ENCODE measurements around the gene KLHL2. TPM values are rescaled to one million over a fixed set of nuclear protein-coding genes. Genes with fewer than 3 reads are reported as not detected.

The KLHL2 gene
- total and polyA plus RNA-seq, 2 of the 13 experiments (the other 11 are each of a cell fraction or from before 2014, with no cell fraction given), result 9.2 to 17.6 TPM

DNA sequence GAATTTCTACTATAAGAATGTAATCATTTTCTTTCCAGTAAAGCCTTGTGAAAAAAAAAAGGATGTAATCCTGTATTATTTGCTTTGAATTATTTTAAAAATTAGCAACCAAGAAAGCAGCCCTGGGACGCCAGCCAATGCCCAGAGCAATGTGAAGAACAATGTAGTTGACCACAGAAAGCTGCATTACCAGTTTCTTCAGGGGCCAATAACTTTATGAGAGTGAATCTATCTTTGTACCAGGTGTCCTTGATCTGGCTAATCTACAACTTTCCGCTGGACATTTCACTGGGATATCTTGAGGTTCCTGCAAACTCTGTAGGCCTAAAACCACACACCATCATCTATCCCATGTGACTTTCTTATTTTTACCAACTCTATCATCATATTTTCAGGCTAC is 7.6 kb upstream of the KLHL2 start:
- intact Hi-C loops (cut with micrococcal nuclease; ENCODE audit: unreplicated experiment), result no loop called here
- Histone ChIP-seq H3K4me2 (ENCODE audit: low read depth, low read length) (no peak overlapping the region), H3K27me3 (ENCODE audit: control insufficient read depth in 1 of 2, insufficient read depth in 2 of 2, low read length in 2 of 2) (0 out of 5 replicates have a peak, but pooled peaks cover 0 to 3% of the 10 kb centered on the region in 2 experiments), H3K36me3 (replicated peaks in 1 of 2; ENCODE audit: control insufficient read depth in 1 of 2, insufficient read depth in 2 of 2, low read length in 2 of 2) (no peaks in the 10 kb centered on the region), H3K4me3 (replicated peaks in 1 of 3; ENCODE audit: insufficient read depth in 1 of 3, low read depth in 2 of 3, low read length in 3 of 3) (no peak overlapping the region), H3K9me3 (ENCODE audit: low read length) (no peaks in the 10 kb centered on the region), H3K79me2 (ENCODE audit: insufficient read depth, low read length) (no peaks in the 10 kb centered on the region), H2AFZ (ENCODE audit: low read length) (no peak overlapping the region), H4K20me1 (ENCODE audit: insufficient read depth, low read length) (no peaks in the 10 kb centered on the region), H3K4me1 (ENCODE audit: insufficient read depth, low read length) (peaks cover 9% of the 10 kb centered on the region), H3K9ac (ENCODE audit: insufficient read depth, low read depth, low read length) (no peak overlapping the region), H3K27ac (ENCODE audit: extremely low read length, insufficient read depth, low read length) (no peak overlapping the region)
- FAIRE-seq (no peak), DNase-seq (ENCODE audit: low spot score) (no peak), ATAC-seq (no peak)
- no peak for TF ChIP-seq HNRNPH1 (optimal IDR thresholded peaks at IDR 0.05; ENCODE audit: low read depth, low read length)
- no peak for TF ChIP-seq IRF2 (CRISPR knock-in tag; IDR thresholded peaks at IDR 0.05)
- no peak for TF ChIP-seq ARNTL (CRISPR knock-in tag; IDR thresholded peaks at IDR 0.05)
- ChIA-PET POLR2A (no interaction called here), CTCF (ENCODE audit: low intra/inter-chr PET ratio, low total read pairs) (no interaction called here)
- 39% methylated on average over 2 of the region's 2 CpGs for WGBS (ENCODE audit: low lambda C conversion rate)
- in situ Hi-C loops (cut with HindIII; ENCODE audit: extremely low pct_ligation_motif_present, low pct_unique_long_range_greater_than_20kb), result no loop called here
- BruUV-seq (replicated peaks), result no TSS peak

DNA sequence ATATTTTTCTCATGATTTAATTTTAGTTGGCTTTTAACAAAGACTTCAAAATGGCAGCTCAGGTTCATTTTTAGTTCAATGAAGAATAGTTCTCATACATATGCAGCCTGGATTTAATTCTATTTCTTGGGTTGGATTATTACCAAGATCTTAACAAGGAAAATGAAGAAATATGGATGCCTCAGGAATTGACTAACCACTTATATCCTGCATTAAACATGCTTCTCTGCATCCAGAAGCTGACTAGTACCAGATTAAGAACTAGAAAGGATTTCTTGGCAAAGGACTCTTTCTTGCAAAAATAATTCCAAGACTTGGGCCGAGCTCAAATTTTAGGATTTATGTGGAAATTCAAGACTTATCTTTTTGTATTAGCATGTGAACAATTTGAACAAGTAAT is 5.6 kb upstream of the KLHL2 start:
- TF ChIP-seq ZBTB42 (CRISPR knock-in tag; IDR thresholded peaks at IDR 0.05), result no peak
- TF ChIP-seq GABPB1 (CRISPR knock-in tag; IDR thresholded peaks at IDR 0.05), result no peak
- no peak for TF ChIP-seq ZSCAN22 (CRISPR knock-in tag; IDR thresholded peaks at IDR 0.05)
- intact Hi-C loops (cut with micrococcal nuclease; ENCODE audit: unreplicated experiment) (no loop called here), in situ Hi-C loops (cut with HindIII; ENCODE audit: extremely low pct_ligation_motif_present, low pct_unique_long_range_greater_than_20kb) (no loop called here)
- Histone ChIP-seq H3K9me3 (ENCODE audit: low read length) (no peaks in the 10 kb centered on the region), H4K20me1 (ENCODE audit: insufficient read depth, low read length) (no peaks in the 10 kb centered on the region), H3K4me3 (replicated peaks in 1 of 3; ENCODE audit: insufficient read depth in 1 of 3, low read depth in 2 of 3, low read length in 3 of 3) (no peak overlapping the region), H3K4me1 (ENCODE audit: insufficient read depth, low read length) (peaks cover 9% of the 10 kb centered on the region), H3K9ac (ENCODE audit: insufficient read depth, low read depth, low read length) (no peak overlapping the region), H3K4me2 (ENCODE audit: low read depth, low read length) (no peak overlapping the region), H3K36me3 (replicated peaks in 1 of 2; ENCODE audit: control insufficient read depth in 1 of 2, insufficient read depth in 2 of 2, low read length in 2 of 2) (no peaks in the 10 kb centered on the region), H2AFZ (ENCODE audit: low read length) (no peak overlapping the region), H3K27ac (ENCODE audit: extremely low read length, insufficient read depth, low read length) (no peak overlapping the region), H3K27me3 (ENCODE audit: control insufficient read depth in 1 of 2, insufficient read depth in 2 of 2, low read length in 2 of 2) (peaks cover 0 to 3% of the 10 kb centered on the region in 2 experiments; a peak in 1 of 5 replicates), H3K79me2 (ENCODE audit: insufficient read depth, low read length) (no peaks in the 10 kb centered on the region)
- ChIA-PET POLR2A (no interaction called here), CTCF (ENCODE audit: low intra/inter-chr PET ratio, low total read pairs) (no interaction called here)
- no peak for FAIRE-seq
- no peak for DNase-seq (ENCODE audit: low spot score)
- no peak for ATAC-seq
- 4% methylated on average over 1 of the region's 1 CpG for WGBS (ENCODE audit: low lambda C conversion rate)
- BruUV-seq (replicated peaks), result no TSS peak
